GM23248 (cell line): ENCODE data around the gene ARHGAP4. TPM values are rescaled to one million over a fixed set of nuclear protein-coding genes. Genes with fewer than 3 reads are reported as not detected.

ENCODE experiments used
- DNase-seq: peaks from one replicate; pipeline ENCODE4 v3.0.0-alpha.2; 2015
- H2AFZ ChIP-seq: fragments of 200-600 bp; sonication (generic); 2 replicates; pipeline ENCODE4 v1.6.1; 2016; ENCODE audit warnings: antibody characterized with exemption
- H3F3A ChIP-seq: fragments of 200-600 bp; sonication (generic); 2 replicates; pipeline ENCODE4 v1.6.1; 2016; ENCODE audit warnings: mild to moderate bottlenecking, antibody characterized with exemption, mixed run types; ENCODE audit not compliant: insufficient read depth
- H3K27ac ChIP-seq: fragments of 200-600 bp; sonication (generic); 2 replicates; pipeline ENCODE4 v1.5.1; 2016; ENCODE audit warnings: mild to moderate bottlenecking
- H3K27me3 ChIP-seq: fragments of 200-600 bp; sonication (generic); replicated peaks from 2 replicates; pipeline ENCODE4 v1.6.1; 2016; ENCODE audit warnings: mild to moderate bottlenecking; ENCODE audit not compliant: insufficient read depth
- H3K36me3 ChIP-seq: fragments of 200-600 bp; sonication (generic); 2 replicates; pipeline ENCODE4 v1.6.1; 2016; ENCODE audit warnings: low read depth, mild to moderate bottlenecking
- H3K4me1 ChIP-seq: fragments of 200-600 bp; sonication (generic); 2 replicates; pipeline ENCODE4 v1.6.1; 2016; ENCODE audit warnings: mild to moderate bottlenecking; ENCODE audit not compliant: insufficient read depth
- H3K4me2 ChIP-seq: fragments of 200-600 bp; sonication (generic); one replicate; pipeline ENCODE4 v1.6.1; 2016; ENCODE audit warnings: mild to moderate bottlenecking; ENCODE audit not compliant: unreplicated experiment
- H3K4me3 ChIP-seq: fragments of 200-600 bp; sonication (generic); 2 replicates; pipeline ENCODE4 v1.5.1; 2016; ENCODE audit warnings: mild to moderate bottlenecking
- H3K79me2 ChIP-seq: fragments of 200-600 bp; sonication (generic); 2 replicates; pipeline ENCODE4 v1.6.1; 2016; ENCODE audit warnings: mild to moderate bottlenecking; ENCODE audit not compliant: insufficient read depth
- H3K9ac ChIP-seq: fragments of 200-600 bp; sonication (generic); 2 replicates; pipeline ENCODE4 v1.6.1; 2016; ENCODE audit warnings: mild to moderate bottlenecking
- H3K9me2 ChIP-seq: fragments of 200-600 bp; sonication (generic); 2 replicates; pipeline ENCODE4 v1.6.1; 2016; ENCODE audit warnings: mixed run types, mild to moderate bottlenecking, moderate library complexity; ENCODE audit not compliant: insufficient read depth
- H3K9me3 ChIP-seq: fragments of 200-600 bp; sonication (generic); one replicate; pipeline ENCODE4 v1.6.1; 2017; ENCODE audit warnings: low read depth
- H4K20me1 ChIP-seq: fragments of 200-600 bp; sonication (generic); 2 replicates; pipeline ENCODE4 v1.6.0; 2016; ENCODE audit not compliant: insufficient read depth
- EZH2 ChIP-seq: fragments of 200-600 bp; sonication (generic); IDR thresholded peaks from 2 replicates; pipeline ENCODE4 v1.6.1; 2018; ENCODE audit warnings: antibody characterized with exemption, mild to moderate bottlenecking; ENCODE audit not compliant: insufficient read depth, poor library complexity, severe bottlenecking
- EZH2phosphoT487 ChIP-seq: fragments of 200-600 bp; sonication (generic); IDR thresholded peaks from 2 replicates; pipeline ENCODE4 v1.6.1; 2018; ENCODE audit warnings: antibody characterized with exemption, moderate library complexity, mild to moderate bottlenecking, low read depth; ENCODE audit not compliant: insufficient read depth
- WGBS, 2 experiments: methylation state at CpG; one replicate each; pipeline ENCODE4 v1.1.6; 2015 to 2017; ENCODE audit warnings: low lambda C conversion rate in 2 of 2, low coverage in 1 of 2; ENCODE audit errors: missing lambda C conversion rate in 2 of 2; 5-methylcytosine and 5-hydroxymethylcytosine counted together
- in situ Hi-C: fragments of 300-500 bp; cut with MboI; formaldehyde crosslinking; loops from 2 replicates; pipeline ENCODE4 v1.15.0; 2020
- polyA plus RNA-seq: library from polyadenylated mRNA; unstranded; fragments of >200 nt; fragmentation: Nextera tagmentation; extraction: Ambion mirVana; gene quantifications from 2 replicates; pipeline ENCODE4 v1.2.1, GENCODE V29; 2016
- total RNA-seq: library from RNA; depleted of rRNA; stranded (reverse); fragments of >200 nt; shearing (Covaris generic); gene quantifications from 2 replicates; pipeline ENCODE4 v1.2.3, GENCODE V29; 2014

Gene ARHGAP4
- total and polyA plus RNA-seq, 2 experiments from 2014 or later, result 0.45 to 2.8 TPM

DNA sequence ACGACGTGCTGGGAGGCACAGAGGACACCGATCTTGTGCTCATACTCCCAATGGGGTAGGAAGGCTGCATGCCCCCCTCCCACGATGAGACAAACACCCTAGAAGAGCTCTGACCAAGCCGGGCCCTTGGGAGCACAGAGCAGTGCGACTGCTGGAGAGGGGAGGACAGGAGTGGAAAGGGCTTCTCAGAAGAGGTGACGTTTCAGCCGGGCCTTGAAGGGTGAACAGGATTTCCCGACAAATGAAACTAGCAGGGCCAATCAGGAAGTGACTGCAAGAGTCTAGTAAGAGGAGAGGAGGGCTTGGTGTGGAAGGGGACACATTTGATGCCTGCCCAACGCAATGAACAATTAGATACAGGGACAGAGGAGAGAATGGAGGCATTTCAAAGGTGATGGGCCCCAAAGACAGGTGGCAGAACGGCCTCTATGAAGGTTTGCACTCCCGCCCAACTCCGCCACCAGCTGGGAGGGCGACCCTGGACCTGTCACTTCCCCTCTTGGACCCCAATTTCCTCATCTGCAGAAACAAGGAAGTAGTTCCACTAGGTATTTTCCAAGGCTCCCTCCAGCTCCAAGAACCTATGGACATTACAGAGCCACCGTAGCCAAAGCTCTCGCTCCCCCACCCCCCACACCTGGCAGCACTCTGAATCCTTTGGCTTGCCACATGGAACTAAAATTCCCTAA lies 41.6 kb upstream of the ARHGAP4 start:
- Histone ChIP-seq H3K4me3 (no peak overlapping the region), H3K79me2 (peaks cover 73% of the 10 kb centered on the region), H3K4me1 (peaks cover 24% of the 10 kb centered on the region), H3K9ac (peak overlapping the region; percentile 100; the same call in 1 of the 2 replicates), H4K20me1 (no peaks in the 10 kb centered on the region), H3K27me3 (no peaks in the 10 kb centered on the region), H3K36me3 (no peaks in the 10 kb centered on the region), H3K9me2 (no peaks in the 10 kb centered on the region), H3K9me3 (no peaks in the 10 kb centered on the region), H2AFZ (no peak overlapping the region), H3F3A (0 out of 2 replicates have a peak, but pooled peaks cover 4% of the 10 kb centered on the region), H3K27ac (peak overlapping the region; percentile 100; the same call in 1 of the 2 replicates), H3K4me2 (peak overlapping the region; percentile 94)
- in situ Hi-C loops, result no loop called here
- no peak for TF ChIP-seq EZH2
- TF ChIP-seq EZH2phosphoT487, result no peak
- DNase-seq, result no peak
- WGBS, 2 experiments, result 46 to 58% methylated on average over 12 to 16 of the region's 16 CpGs

DNA sequence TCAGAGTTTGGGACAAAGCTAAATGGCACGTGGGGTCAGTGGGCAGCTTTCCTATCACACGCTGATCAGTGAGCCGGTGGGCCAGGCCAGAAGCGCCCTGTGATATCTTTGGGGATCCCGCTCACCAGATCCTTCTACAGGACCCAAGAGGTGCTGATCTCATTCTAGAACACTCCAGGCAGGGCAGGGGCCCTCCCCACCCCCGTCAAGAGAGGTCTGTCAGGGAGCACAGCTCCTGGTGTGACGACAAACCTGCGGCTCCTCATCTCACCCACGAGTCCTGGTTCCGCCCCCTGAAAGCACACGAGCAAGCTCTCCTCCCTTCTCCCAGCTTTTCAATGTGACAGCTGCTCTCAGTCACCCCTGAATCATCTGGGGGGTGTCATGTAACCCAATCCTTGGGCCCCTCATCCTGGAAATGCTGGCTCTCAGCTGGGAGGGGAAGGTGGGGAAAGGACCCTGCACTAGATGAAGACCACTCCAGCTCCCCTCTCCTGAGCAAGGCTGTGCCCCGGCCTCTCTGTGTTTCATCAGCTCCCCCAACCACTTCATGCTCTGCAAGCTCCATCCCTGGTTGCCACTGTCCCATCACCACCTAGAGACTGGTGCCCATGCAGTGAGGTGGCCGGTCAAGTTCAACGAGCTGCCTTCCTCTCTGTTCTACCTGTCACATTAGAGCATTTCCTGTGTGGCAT lies 40.9 kb upstream of the ARHGAP4 start:
- H4K20me1 ChIP-seq, result no peaks in the 10 kb centered on the region
- H3K9me3 ChIP-seq, result no peaks in the 10 kb centered on the region
- H3K4me2 ChIP-seq, result no peak overlapping the region
- 0 out of 2 replicates have a peak, but pooled peaks cover 4% of the 10 kb centered on the region for H3F3A ChIP-seq
- DNase-seq, result peak; percentile 60
- peak overlapping the region; percentile 27; the same call in 1 of the 2 replicates for H3K27ac ChIP-seq
- no peaks in the 10 kb centered on the region for H3K36me3 ChIP-seq
- no peak overlapping the region for H2AFZ ChIP-seq
- peaks cover 80% of the 10 kb centered on the region for H3K79me2 ChIP-seq
- 0 out of 2 replicates have a peak overlapping the region, but pooled peaks have one; percentile 5 for H3K9ac ChIP-seq
- no peak overlapping the region for H3K4me3 ChIP-seq
- no peaks in the 10 kb centered on the region for H3K27me3 ChIP-seq
- TF ChIP-seq EZH2, result no peak
- TF ChIP-seq EZH2phosphoT487, result no peak
- peaks cover 24% of the 10 kb centered on the region for H3K4me1 ChIP-seq
- 75 to 82% methylated on average over 2 to 8 of the region's 14 CpGs for WGBS, 2 experiments
- no peaks in the 10 kb centered on the region for H3K9me2 ChIP-seq
- in situ Hi-C loops, result no loop called here

DNA sequence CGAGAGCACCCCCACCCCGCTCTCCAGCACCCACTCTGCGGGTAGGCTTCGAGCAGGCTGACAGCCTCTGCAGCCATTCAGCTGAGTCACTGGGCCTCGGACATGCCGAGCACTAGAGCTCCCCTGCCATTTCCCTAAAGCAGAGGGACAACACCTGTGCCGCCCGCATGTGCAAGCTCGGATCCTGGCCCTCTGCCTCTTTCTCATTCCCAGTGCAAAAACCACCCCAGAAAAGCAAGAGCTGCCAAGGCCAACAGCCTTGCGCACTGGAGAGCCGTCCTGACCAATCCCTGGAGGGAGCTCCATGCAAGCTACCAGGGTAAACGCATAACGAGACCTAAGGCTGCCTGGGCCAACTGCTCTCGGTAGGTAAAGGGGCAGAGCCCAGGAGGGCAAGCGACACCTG lies 40.2 kb upstream of the ARHGAP4 start:
- 48 to 61% methylated on average over 7 to 14 of the region's 15 CpGs for whole genome bisulfite sequencing, 2 experiments
- no peaks in the 10 kb centered on the region for H4K20me1 ChIP-seq

DNA sequence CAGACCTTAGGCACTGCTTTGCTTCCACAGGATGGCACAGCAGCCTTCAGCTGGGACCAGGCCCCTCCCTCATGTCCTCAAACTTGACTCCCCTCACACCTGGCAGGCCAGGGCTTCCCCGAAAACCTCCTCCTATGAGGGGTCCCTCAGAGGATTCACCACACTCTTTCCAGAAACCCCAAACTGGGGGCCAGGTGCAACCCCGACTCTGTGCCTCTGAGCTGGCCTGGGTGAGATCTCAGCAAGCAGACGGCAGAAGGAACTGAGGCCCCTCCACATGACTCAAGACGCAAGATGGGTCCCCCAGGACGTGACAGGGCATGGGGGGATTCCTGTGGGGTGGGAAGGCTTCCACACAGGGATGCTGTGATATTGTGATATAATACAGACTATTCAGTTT lies 39.3 kb upstream of the ARHGAP4 start:
- Histone ChIP-seq H2AFZ (no peak overlapping the region), H3K4me2 (no peak overlapping the region), H3K9me2 (no peaks in the 10 kb centered on the region), H3K36me3 (no peaks in the 10 kb centered on the region; the same call in 1 of the 2 replicates), H3K4me1 (peaks cover 24% of the 10 kb centered on the region), H3K27me3 (no peaks in the 10 kb centered on the region), H3F3A (0 out of 2 replicates have a peak, but pooled peaks cover 4% of the 10 kb centered on the region), H3K9ac (no peak overlapping the region), H4K20me1 (no peaks in the 10 kb centered on the region), H3K4me3 (no peak overlapping the region), H3K27ac (no peak overlapping the region), H3K9me3 (no peaks in the 10 kb centered on the region), H3K79me2 (peaks cover 85% of the 10 kb centered on the region)
- no peak for TF ChIP-seq EZH2
- TF ChIP-seq EZH2phosphoT487, result no peak
- in situ Hi-C loops, result no loop called here
- 80 to 91% methylated on average over 4 to 5 of the region's 5 CpGs for WGBS, 2 experiments
- no peak for DNase-seq

More for the DNA sequence above, 40.2 kb upstream of the ARHGAP4 start:
- Histone ChIP-seq H3F3A (0 out of 2 replicates have a peak, but pooled peaks cover 4% of the 10 kb centered on the region), H3K4me1 (peaks cover 24% of the 10 kb centered on the region), H3K9ac (0 out of 2 replicates have a peak overlapping the region, but pooled peaks have one; percentile 5), H3K27me3 (no peaks in the 10 kb centered on the region), H3K36me3 (no peaks in the 10 kb centered on the region), H2AFZ (no peak overlapping the region), H3K27ac (no peak overlapping the region), H3K9me2 (no peaks in the 10 kb centered on the region), H3K4me3 (no peak overlapping the region), H3K9me3 (no peaks in the 10 kb centered on the region), H3K4me2 (no peak overlapping the region), H3K79me2 (peaks cover 85% of the 10 kb centered on the region)
- TF ChIP-seq EZH2, result no peak
- no peak for TF ChIP-seq EZH2phosphoT487
- peak; percentile 46 for DNase-seq
- in situ Hi-C loops, result no loop called here
